Trophoblast cell (in vitro differentiated cells and primary cell): ENCODE data around the gene KLF2.

Experiments used
- DNase-seq, 2 donors: peaks; one replicate each; pipeline ENCODE4 v3.0.0-alpha.2; 2016
- H2AFZ ChIP-seq: 2 replicates; pipeline ENCODE4 v1.6.1; 2013; ENCODE audit warnings: low read length, moderate library complexity, mild to moderate bottlenecking; ENCODE audit not compliant: insufficient read depth, poor library complexity
- H2AK5ac ChIP-seq: 2 replicates; pipeline ENCODE4 v1.6.1; 2013; ENCODE audit warnings: mild to moderate bottlenecking, low read length
- H2BK120ac ChIP-seq: 2 replicates; pipeline ENCODE4 v1.6.1; 2013; ENCODE audit warnings: low read length, mild to moderate bottlenecking, moderate library complexity; ENCODE audit not compliant: insufficient read depth, poor library complexity
- H2BK12ac ChIP-seq: 2 replicates; pipeline ENCODE4 v1.6.1; 2013; ENCODE audit warnings: mild to moderate bottlenecking, low read length, moderate library complexity
- H2BK5ac ChIP-seq: 2 replicates; pipeline ENCODE4 v1.6.1; 2013; ENCODE audit warnings: low read length, low read depth, moderate library complexity, mild to moderate bottlenecking; ENCODE audit not compliant: poor library complexity
- H3K14ac ChIP-seq: 2 replicates; pipeline ENCODE4 v1.6.1; 2013; ENCODE audit warnings: mild to moderate bottlenecking, low read length
- H3K18ac ChIP-seq: 2 replicates; pipeline ENCODE4 v1.6.1; 2013; ENCODE audit warnings: mild to moderate bottlenecking, low read length
- H3K23ac ChIP-seq: 2 replicates; pipeline ENCODE4 v1.6.1; 2013; ENCODE audit warnings: low read length
- H3K27ac ChIP-seq: 2 replicates; pipeline ENCODE4 v1.5.1; 2013; ENCODE audit warnings: low read depth, mild to moderate bottlenecking, inconsistent platforms, low read length, moderate library complexity
- H3K27me3 ChIP-seq: 2 replicates; pipeline ENCODE4 v1.6.1; 2013; ENCODE audit warnings: inconsistent platforms, mild to moderate bottlenecking, low read length, moderate library complexity; ENCODE audit not compliant: insufficient read depth
- H3K36me3 ChIP-seq, 2 experiments: 1 replicate in 1 of 2; 2 replicates in 1 of 2; pipeline ENCODE4 v1.6.1; 2013; ENCODE audit warnings: low read length in 2 of 2, mild to moderate bottlenecking in 2 of 2, moderate library complexity in 1 of 2; ENCODE audit not compliant: insufficient read depth in 2 of 2, control insufficient read depth in 1 of 2
- H3K4ac ChIP-seq: 2 replicates; pipeline ENCODE4 v1.6.1; 2013; ENCODE audit warnings: low read depth, mild to moderate bottlenecking, low read length, moderate library complexity
- H3K4me1 ChIP-seq, 2 experiments: 1 replicate in 1 of 2; 2 replicates in 1 of 2; pipeline ENCODE4 v1.6.1; 2013; ENCODE audit warnings: low read length in 2 of 2, mild to moderate bottlenecking in 2 of 2, moderate library complexity in 1 of 2; ENCODE audit not compliant: insufficient read depth in 2 of 2, control insufficient read depth in 1 of 2
- H3K4me2 ChIP-seq: 2 replicates; pipeline ENCODE4 v1.6.1; 2013; ENCODE audit warnings: inconsistent platforms, mild to moderate bottlenecking, low read length, moderate library complexity
- H3K4me3 ChIP-seq: 2 replicates; pipeline ENCODE4 v1.5.1; 2013; ENCODE audit warnings: mild to moderate bottlenecking, low read depth, low read length, inconsistent platforms
- H3K79me1 ChIP-seq: one replicate; pipeline ENCODE4 v1.6.1; 2013; ENCODE audit warnings: low read length
- H3K79me2 ChIP-seq: 2 replicates; pipeline ENCODE4 v1.6.1; 2013; ENCODE audit warnings: low read length, mild to moderate bottlenecking; ENCODE audit not compliant: control insufficient read depth, insufficient read depth, poor library complexity
- H3K9ac ChIP-seq: 2 replicates; pipeline ENCODE4 v1.6.1; 2013; ENCODE audit warnings: mild to moderate bottlenecking, low read length
- H3K9me3 ChIP-seq: 2 replicates; pipeline ENCODE4 v1.6.1; 2013; ENCODE audit warnings: low read depth, mild to moderate bottlenecking, control low read depth, inconsistent platforms, low read length; ENCODE audit not compliant: insufficient read depth
- H4K12ac ChIP-seq: 2 replicates; pipeline ENCODE4 v1.6.1; 2013; ENCODE audit warnings: low read depth, mild to moderate bottlenecking, low read length, moderate library complexity
- H4K8ac ChIP-seq: 2 replicates; pipeline ENCODE4 v1.6.1; 2013; ENCODE audit warnings: low read depth, mild to moderate bottlenecking, low read length, moderate library complexity
- H4K91ac ChIP-seq: one replicate; pipeline ENCODE4 v1.6.1; 2013; ENCODE audit warnings: low read depth, mild to moderate bottlenecking, low read length, moderate library complexity
- WGBS: extraction: QIAGEN DNeasy Blood & Tissue Kit; methylation state at CpG from one replicate; pipeline ENCODE4 v1.1.7; 2013; ENCODE audit warnings: missing lambda C conversion rate; ENCODE audit not compliant: insufficient read length, insufficient coverage; ENCODE audit errors: extremely low coverage; 5-methylcytosine and 5-hydroxymethylcytosine counted together

Gene KLF2

DNA sequence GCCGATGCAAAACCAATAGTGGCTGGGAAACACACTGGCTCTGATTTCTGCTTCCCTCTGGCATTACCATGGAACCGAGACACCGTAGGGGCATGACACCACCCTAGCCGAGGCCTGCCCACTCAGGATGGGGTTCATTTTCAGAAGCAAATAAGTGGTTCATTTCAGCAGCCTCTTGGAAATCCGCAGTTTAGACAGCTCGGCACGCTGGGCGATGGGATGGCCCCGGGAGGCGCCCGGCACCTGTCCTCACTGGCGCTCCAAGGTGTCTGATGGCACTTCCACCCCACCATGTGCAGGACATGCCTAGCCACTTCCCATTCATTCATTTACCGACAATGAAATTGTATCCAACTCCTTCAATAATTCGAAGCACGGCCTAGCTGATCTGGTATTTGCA lies 33.8 kb downstream of the KLF2 start:
- no peaks in the 10 kb centered on the region for H3K79me2 ChIP-seq
- no peak overlapping the region for H3K4me3 ChIP-seq
- no peak overlapping the region for H2BK12ac ChIP-seq
- no peak overlapping the region for H2BK120ac ChIP-seq
- H2BK5ac ChIP-seq, result no peak overlapping the region
- no peak overlapping the region for H2AK5ac ChIP-seq
- H3K27me3 ChIP-seq, result no peaks in the 10 kb centered on the region
- no peak overlapping the region for H3K4me2 ChIP-seq
- no peak overlapping the region for H2AFZ ChIP-seq
- H4K91ac ChIP-seq, result no peak overlapping the region
- peaks cover 12 to 14% of the 10 kb centered on the region in 2 experiments for H3K36me3 ChIP-seq
- no peaks in the 10 kb centered on the region for H3K4me1 ChIP-seq
- no peak overlapping the region for H3K18ac ChIP-seq
- H3K9me3 ChIP-seq, result peaks cover 2% of the 10 kb centered on the region
- H3K79me1 ChIP-seq, result no peaks in the 10 kb centered on the region
- no peak for DNase-seq
- H4K8ac ChIP-seq, result no peak overlapping the region
- no peak overlapping the region for H3K14ac ChIP-seq
- no peak overlapping the region for H3K9ac ChIP-seq
- no CpG with 5 or more reads among the region's 15 CpGs for WGBS
- H3K4ac ChIP-seq, result no peak overlapping the region
- H4K12ac ChIP-seq, result no peak overlapping the region
- H3K23ac ChIP-seq, result no peak overlapping the region
- no peak overlapping the region for H3K27ac ChIP-seq

DNA sequence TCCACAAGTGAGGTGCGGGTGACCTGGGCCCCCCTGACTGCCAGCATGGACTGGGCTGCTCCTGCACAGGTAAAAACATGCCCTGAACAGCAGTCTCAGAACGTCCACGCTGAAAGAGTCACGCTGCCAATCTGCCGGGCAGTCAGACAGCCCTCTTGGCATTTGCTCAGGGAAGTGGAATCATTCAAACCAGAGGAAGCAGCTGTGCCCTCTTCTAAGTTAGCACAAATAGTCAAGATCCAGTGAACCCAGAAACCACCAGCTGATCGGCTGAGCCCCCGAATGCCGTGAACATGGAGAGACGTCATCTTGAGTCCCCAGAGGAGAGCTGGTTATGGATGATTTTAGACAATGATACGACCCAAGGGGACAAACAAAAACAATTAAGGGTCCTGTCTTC lies 34.4 kb downstream of the KLF2 start:
- no peak overlapping the region for H2AK5ac ChIP-seq
- no peak overlapping the region for H2AFZ ChIP-seq
- H3K27me3 ChIP-seq, result no peaks in the 10 kb centered on the region
- H3K79me2 ChIP-seq, result no peaks in the 10 kb centered on the region
- no peak overlapping the region for H3K4me2 ChIP-seq
- H3K36me3 ChIP-seq, result peaks cover 12 to 14% of the 10 kb centered on the region in 2 experiments
- H4K91ac ChIP-seq, result no peak overlapping the region
- H3K9ac ChIP-seq, result no peak overlapping the region
- no peak overlapping the region for H3K23ac ChIP-seq
- H2BK5ac ChIP-seq, result no peak overlapping the region
- no peaks in the 10 kb centered on the region for H3K79me1 ChIP-seq
- DNase-seq, result no peak
- H3K27ac ChIP-seq, result no peak overlapping the region
- H3K9me3 ChIP-seq, result peaks cover 2% of the 10 kb centered on the region
- no peak overlapping the region for H2BK12ac ChIP-seq
- H3K4me3 ChIP-seq, result no peak overlapping the region
- H3K4ac ChIP-seq, result no peak overlapping the region
- H4K8ac ChIP-seq, result no peak overlapping the region
- no peak overlapping the region for H3K18ac ChIP-seq
- no peak overlapping the region for H4K12ac ChIP-seq
- H3K14ac ChIP-seq, result no peak overlapping the region
- H2BK120ac ChIP-seq, result no peak overlapping the region
- no CpG with 5 or more reads among the region's 10 CpGs for WGBS
- H3K4me1 ChIP-seq, result no peaks in the 10 kb centered on the region

DNA sequence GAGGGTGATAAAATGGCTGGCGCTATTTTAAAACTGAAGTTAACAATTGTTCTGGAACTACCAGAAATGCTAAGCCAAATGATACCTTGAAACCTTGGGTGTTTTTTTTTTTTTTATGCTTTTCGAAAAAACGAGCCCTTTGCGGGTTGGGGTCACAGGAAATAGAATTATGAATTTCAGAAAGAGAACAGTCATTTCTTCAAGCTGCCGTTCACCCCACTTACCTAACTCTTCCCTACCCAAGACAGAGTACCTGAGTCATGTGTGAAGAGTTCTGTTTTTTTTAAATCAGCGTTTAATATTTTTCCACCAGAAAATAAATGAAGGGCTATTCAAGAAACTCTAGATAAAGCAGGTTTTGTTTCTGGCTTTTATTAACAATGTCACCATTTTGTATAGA lies 35.3 kb downstream of the KLF2 start:
- no CpG with 5 or more reads among the region's 6 CpGs for WGBS
- H3K4me2 ChIP-seq, result no peak overlapping the region
- no peak for DNase-seq
- H3K79me2 ChIP-seq, result no peaks in the 10 kb centered on the region
- no peak overlapping the region for H2AK5ac ChIP-seq
- H4K12ac ChIP-seq, result no peak overlapping the region
- no peak overlapping the region for H4K8ac ChIP-seq
- H3K4me1 ChIP-seq, result no peaks in the 10 kb centered on the region
- H3K14ac ChIP-seq, result no peak overlapping the region
- H3K4ac ChIP-seq, result no peak overlapping the region
- peaks cover 2% of the 10 kb centered on the region for H3K9me3 ChIP-seq
- H3K4me3 ChIP-seq, result no peak overlapping the region
- H3K18ac ChIP-seq, result no peak overlapping the region
- H3K36me3 ChIP-seq, result peaks cover 12 to 17% of the 10 kb centered on the region in 2 experiments
- H3K79me1 ChIP-seq, result no peaks in the 10 kb centered on the region
- no peak overlapping the region for H3K9ac ChIP-seq
- no peak overlapping the region for H4K91ac ChIP-seq
- H3K27me3 ChIP-seq, result no peaks in the 10 kb centered on the region
- H2AFZ ChIP-seq, result no peak overlapping the region
- no peak overlapping the region for H2BK5ac ChIP-seq
- H3K27ac ChIP-seq, result no peak overlapping the region
- H2BK12ac ChIP-seq, result no peak overlapping the region
- H2BK120ac ChIP-seq, result no peak overlapping the region
- no peak overlapping the region for H3K23ac ChIP-seq

DNA sequence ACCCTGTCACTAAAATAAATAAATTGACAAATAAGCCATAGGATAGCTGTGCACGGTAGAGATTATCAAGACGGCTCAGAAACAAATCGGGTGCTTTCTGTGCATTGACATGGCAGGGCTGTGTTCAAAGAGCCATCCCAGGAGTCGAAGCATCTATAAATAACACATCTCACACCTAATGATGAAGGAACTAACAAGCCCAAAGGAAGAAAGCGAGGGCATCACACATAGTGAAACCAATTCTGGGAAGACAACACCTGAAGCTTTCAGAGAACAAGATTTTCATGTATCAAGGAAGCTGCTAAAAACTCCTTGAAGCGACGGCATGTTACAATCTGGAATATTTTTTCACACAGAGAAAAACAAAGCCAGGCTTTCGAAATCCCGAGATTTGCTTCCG lies 36.1 kb downstream of the KLF2 start:
- Histone ChIP-seq H2BK120ac (no peak overlapping the region), H3K27me3 (no peaks in the 10 kb centered on the region), H2AK5ac (no peak overlapping the region), H4K8ac (no peak overlapping the region), H4K12ac (no peak overlapping the region), H3K14ac (no peak overlapping the region), H3K23ac (no peak overlapping the region), H2BK5ac (no peak overlapping the region), H3K79me2 (no peaks in the 10 kb centered on the region), H3K27ac (no peak overlapping the region), H3K9ac (no peak overlapping the region), H3K9me3 (peaks cover 5% of the 10 kb centered on the region), H4K91ac (no peak overlapping the region), H3K18ac (no peak overlapping the region), H3K4me2 (no peak overlapping the region), H3K4me1 (no peaks in the 10 kb centered on the region), H3K79me1 (no peaks in the 10 kb centered on the region), H2BK12ac (no peak overlapping the region), H3K4ac (no peak overlapping the region), H2AFZ (no peak overlapping the region), H3K4me3 (no peak overlapping the region), H3K36me3 (peaks cover 11 to 13% of the 10 kb centered on the region in 2 experiments)
- no CpG with 5 or more reads among the region's 10 CpGs for WGBS
- DNase-seq, result no peak
